ENCODE data around the gene NLK. TPM values are rescaled to one million over a fixed set of nuclear protein-coding genes. Genes with fewer than 3 reads are reported as not detected.

NLK gene
- total and polyA plus RNA-seq, 2 donors (not counting 3 experiments of a cell fraction or from before 2014, with no cell fraction given), result 23.8 to 34.2 TPM

DNA sequence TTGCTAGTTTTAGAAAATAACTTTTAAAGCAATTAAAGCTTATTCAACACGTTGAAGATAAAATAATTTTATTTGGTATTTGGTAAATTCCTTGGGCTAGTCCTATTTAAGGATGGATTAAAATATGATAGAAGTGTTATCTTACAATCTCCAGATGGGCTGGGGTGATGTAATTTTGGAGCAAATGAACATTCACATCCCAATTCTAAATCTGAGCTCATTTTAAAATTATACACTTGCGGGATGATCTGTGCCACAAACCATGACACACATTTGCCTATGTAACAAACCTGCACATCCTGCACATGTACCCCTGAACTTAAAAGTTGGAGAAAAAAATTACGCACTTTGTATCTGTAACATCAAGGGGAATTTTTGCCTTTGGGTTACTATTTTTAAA, 31.5 kb downstream of the NLK start:
- no TSS peak for BruUV-seq (replicated peaks)
- intact Hi-C loops (cut with micrococcal nuclease), result no loop called here
- Histone ChIP-seq H3K36me3 (ENCODE audit: control insufficient read depth in 2 of 2, extremely low read depth in 1 of 2, insufficient read depth in 2 of 2, low read length in 2 of 2) (no peaks in the 10 kb centered on the region), H2AFZ (ENCODE audit: low read depth, low read length) (no peak overlapping the region), H3K9me1 (replicated peaks; ENCODE audit: control insufficient read depth, extremely low read depth, insufficient read depth, low read length) (no peaks in the 10 kb centered on the region), H3K4me3 (replicated peaks in 1 of 3; ENCODE audit: insufficient read depth in 1 of 3, low read depth in 1 of 3, low read length in 3 of 3) (no peak overlapping the region), H3K9me3 (replicated peaks; ENCODE audit: control insufficient read depth, insufficient read depth, low read length) (no peaks in the 10 kb centered on the region), H3K4me1 (ENCODE audit: control insufficient read depth, extremely low read depth, insufficient read depth, low read length) (no peaks in the 10 kb centered on the region), H4K20me1 (replicated peaks; ENCODE audit: control insufficient read depth, extremely low read depth, insufficient read depth, low read length) (peaks cover 18% of the 10 kb centered on the region), H3K79me2 (ENCODE audit: control insufficient read depth, insufficient read depth, low read length) (peaks cover 77% of the 10 kb centered on the region), H3K9ac (replicated peaks; ENCODE audit: extremely low read depth, insufficient read depth, low read length) (no peak overlapping the region), H3K27me3 (ENCODE audit: control insufficient read depth in 2 of 2, insufficient read depth in 2 of 2, low read length in 2 of 2) (no peaks in the 10 kb centered on the region), H3K27ac (ENCODE audit: insufficient read depth, low read depth, low read length) (no peak overlapping the region), H3K4me2 (ENCODE audit: insufficient read depth, low read length) (no peak overlapping the region)
- TF ChIP-seq FOS (IDR thresholded peaks at IDR 0.05; ENCODE audit: borderline replicate concordance, insufficient read depth, low read length), result no peak
- TF ChIP-seq GATA2 (IDR thresholded peaks at IDR 0.05; ENCODE audit: insufficient read depth, insufficient read length, low read depth, low read length), result no peak
- TF ChIP-seq, protein P1, sequence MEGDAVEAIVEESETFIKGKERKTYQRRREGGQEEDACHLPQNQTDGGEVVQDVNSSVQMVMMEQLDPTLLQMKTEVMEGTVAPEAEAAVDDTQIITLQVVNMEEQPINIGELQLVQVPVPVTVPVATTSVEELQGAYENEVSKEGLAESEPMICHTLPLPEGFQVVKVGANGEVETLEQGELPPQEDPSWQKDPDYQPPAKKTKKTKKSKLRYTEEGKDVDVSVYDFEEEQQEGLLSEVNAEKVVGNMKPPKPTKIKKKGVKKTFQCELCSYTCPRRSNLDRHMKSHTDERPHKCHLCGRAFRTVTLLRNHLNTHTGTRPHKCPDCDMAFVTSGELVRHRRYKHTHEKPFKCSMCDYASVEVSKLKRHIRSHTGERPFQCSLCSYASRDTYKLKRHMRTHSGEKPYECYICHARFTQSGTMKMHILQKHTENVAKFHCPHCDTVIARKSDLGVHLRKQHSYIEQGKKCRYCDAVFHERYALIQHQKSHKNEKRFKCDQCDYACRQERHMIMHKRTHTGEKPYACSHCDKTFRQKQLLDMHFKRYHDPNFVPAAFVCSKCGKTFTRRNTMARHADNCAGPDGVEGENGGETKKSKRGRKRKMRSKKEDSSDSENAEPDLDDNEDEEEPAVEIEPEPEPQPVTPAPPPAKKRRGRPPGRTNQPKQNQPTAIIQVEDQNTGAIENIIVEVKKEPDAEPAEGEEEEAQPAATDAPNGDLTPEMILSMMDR (IDR thresholded peaks at IDR 0.05; ENCODE audit: extremely low read depth in 1 of 2, insufficient read depth in 1 of 2, low read depth in 1 of 2, low read length in 2 of 2), result no peak
- TF ChIP-seq JUN (IDR thresholded peaks at IDR 0.05; ENCODE audit: borderline replicate concordance, insufficient read depth, insufficient read length, low read depth), result no peak
- no peak for FAIRE-seq
- POLR2A ChIA-PET, result no interaction called here
- dilution Hi-C loops (cut with MboI; ENCODE audit: extremely low pct_ligation_motif_present, low sequenced_read_pairs), result no loop called here
- CTCF ChIA-PET, result interaction anchor here (1.0 to 3.2 kb wide), 3 partner anchors 9 to 180 kb away, joined by 3 to 15 read pairs (median 3); no protein-coding TSS in a partner anchor
- no peak for DNase-seq (ENCODE audit: low read depth, low spot score)

DNA sequence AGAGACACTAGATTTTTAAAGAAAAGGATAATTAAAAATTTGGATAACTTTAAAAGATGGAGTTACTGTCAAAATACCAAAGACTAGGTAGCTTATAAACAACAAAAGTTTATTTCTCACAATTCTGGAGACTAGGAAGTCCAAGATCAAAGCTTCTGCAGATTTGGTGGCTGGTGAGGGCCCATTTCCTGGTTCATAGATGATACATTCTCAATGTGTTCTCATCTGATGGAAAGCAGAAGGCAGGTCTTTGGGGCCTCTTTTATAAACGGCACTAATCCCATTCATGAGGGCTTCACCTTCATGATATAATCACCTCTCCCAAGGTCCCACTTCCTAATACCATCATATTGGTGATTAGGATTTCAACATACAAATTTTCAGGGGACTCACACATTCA, 33.7 kb downstream of the NLK start:
- Histone ChIP-seq H3K9me1 (replicated peaks; ENCODE audit: control insufficient read depth, extremely low read depth, insufficient read depth, low read length) (peaks cover 3% of the 10 kb centered on the region), H2AFZ (ENCODE audit: low read depth, low read length) (no peak overlapping the region), H3K27me3 (ENCODE audit: control insufficient read depth in 2 of 2, insufficient read depth in 2 of 2, low read length in 2 of 2) (no peaks in the 10 kb centered on the region), H3K79me2 (ENCODE audit: control insufficient read depth, insufficient read depth, low read length) (peaks cover 82% of the 10 kb centered on the region), H3K9ac (replicated peaks; ENCODE audit: extremely low read depth, insufficient read depth, low read length) (no peak overlapping the region), H3K27ac (ENCODE audit: insufficient read depth, low read depth, low read length) (no peak overlapping the region), H4K20me1 (replicated peaks; ENCODE audit: control insufficient read depth, extremely low read depth, insufficient read depth, low read length) (peaks cover 22% of the 10 kb centered on the region), H3K4me3 (replicated peaks in 1 of 3; ENCODE audit: insufficient read depth in 1 of 3, low read depth in 1 of 3, low read length in 3 of 3) (no peak overlapping the region), H3K4me1 (ENCODE audit: control insufficient read depth, extremely low read depth, insufficient read depth, low read length) (no peaks in the 10 kb centered on the region), H3K9me3 (replicated peaks; ENCODE audit: control insufficient read depth, insufficient read depth, low read length) (no peaks in the 10 kb centered on the region), H3K4me2 (ENCODE audit: insufficient read depth, low read length) (no peak overlapping the region), H3K36me3 (ENCODE audit: control insufficient read depth in 2 of 2, extremely low read depth in 1 of 2, insufficient read depth in 2 of 2, low read length in 2 of 2) (no peaks in the 10 kb centered on the region)
- CTCF ChIA-PET, result interaction anchor here (0.9 to 3.2 kb wide), 6 partner anchors 9 to 36 kb away, joined by 3 to 15 read pairs (median 3); no protein-coding TSS in a partner anchor
- DNase-seq (ENCODE audit: low read depth, low spot score), result no peak
- TF ChIP-seq, protein P1 (IDR thresholded peaks at IDR 0.05; ENCODE audit: extremely low read depth in 1 of 2, insufficient read depth in 1 of 2, low read depth in 1 of 2, low read length in 2 of 2), result no peak
- TF ChIP-seq EZH2 (IDR thresholded peaks at IDR 0.05; ENCODE audit: borderline replicate concordance, low read depth, low read length, severe bottlenecking) (no peak), GATA2 (IDR thresholded peaks at IDR 0.05; ENCODE audit: insufficient read depth, insufficient read length, low read depth, low read length) (no peak), POLR2A (IDR thresholded peaks at IDR 0.05; ENCODE audit: low read depth, low read length) (no peak), MYC (IDR thresholded peaks at IDR 0.05; ENCODE audit: low read depth, low read length) (no peak), FOS (IDR thresholded peaks at IDR 0.05; ENCODE audit: borderline replicate concordance, insufficient read depth, low read length) (no peak), JUN (IDR thresholded peaks at IDR 0.05; ENCODE audit: borderline replicate concordance, insufficient read depth, insufficient read length, low read depth) (no peak), POLR2AphosphoS5 (IDR thresholded peaks at IDR 0.05; ENCODE audit: insufficient read depth, low read depth, low read length) (no peak)
- TF ChIP-seq, protein P2, sequence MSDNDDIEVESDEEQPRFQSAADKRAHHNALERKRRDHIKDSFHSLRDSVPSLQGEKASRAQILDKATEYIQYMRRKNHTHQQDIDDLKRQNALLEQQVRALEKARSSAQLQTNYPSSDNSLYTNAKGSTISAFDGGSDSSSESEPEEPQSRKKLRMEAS (IDR thresholded peaks at IDR 0.05; ENCODE audit: insufficient read depth, insufficient read length), result no peak
- intact Hi-C loops (cut with micrococcal nuclease) (no loop called here), dilution Hi-C loops (cut with MboI; ENCODE audit: extremely low pct_ligation_motif_present, low sequenced_read_pairs) (no loop called here)
- POLR2A ChIA-PET, result no interaction called here
- FAIRE-seq, result no peak
- BruUV-seq (replicated peaks), result no TSS peak

Data from endothelial cell of umbilical vein (primary cell).